Suppressor macrophage treated with lipopolysaccharide for 1 hour (primary cell): Measurements from ENCODE around the gene TEX29.

Experiments
- DNase-seq, 3 donors: peaks; one replicate each; pipeline ENCODE4 v3.0.0-alpha.2; 2020 to 2022

Gene TEX29

GRCh38 chr13:111322916-111323331 lies 2.5 kb downstream of the TEX29 start:
- DNase-seq: no peak

GRCh38 chr13:111323549-111323948 lies 3.1 kb downstream of the TEX29 start:
- no peak for DNase-seq

- no peak for DNase-seq
Measured at GRCh38 chr13:111323950-111324651, 3.7 kb downstream of the TEX29 start.

GRCh38 chr13:111324736-111325135 lies 4.3 kb downstream of the TEX29 start:
- no peak for DNase-seq

- no peak for DNase-seq
Measured at GRCh38 chr13:111325146-111325890, 4.9 kb downstream of the TEX29 start.

GRCh38 chr13:111325941-111326620 lies 5.6 kb downstream of the TEX29 start:
- no peak for DNase-seq

- no peak for DNase-seq
Measured at GRCh38 chr13:111326621-111326965, 6.2 kb downstream of the TEX29 start.

- no peak for DNase-seq
Measured at GRCh38 chr13:111326981-111327642, 6.7 kb downstream of the TEX29 start.

- DNase-seq: no peak
Measured at GRCh38 chr13:111327730-111328573, 7.5 kb downstream of the TEX29 start.

GRCh38 chr13:111328574-111329410 lies 8.3 kb downstream of the TEX29 start:
- no peak for DNase-seq

GRCh38 chr13:111329641-111330040 lies 9.2 kb downstream of the TEX29 start:
- no peak for DNase-seq

GRCh38 chr13:111330066-111330610 lies 9.7 kb downstream of the TEX29 start:
- no peak for DNase-seq

GRCh38 chr13:111335298-111335697 lies 14.9 kb downstream of the TEX29 start:
- DNase-seq: no peak

GRCh38 chr13:111336666-111337065 lies 16.2 kb downstream of the TEX29 start:
- no peak for DNase-seq

GRCh38 chr13:111337206-111337605 lies 16.8 kb downstream of the TEX29 start:
- no peak for DNase-seq

- no peak for DNase-seq
Measured at GRCh38 chr13:111337741-111338140, 17.3 kb downstream of the TEX29 start.

- no peak for DNase-seq
Measured at GRCh38 chr13:111338841-111339240, 18.4 kb downstream of the TEX29 start.

- DNase-seq: no peak
Measured at GRCh38 chr13:111339366-111340143, 19.1 kb downstream of the TEX29 start.

- no peak for DNase-seq
Measured at GRCh38 chr13:111341886-111342285, 21.4 kb downstream of the TEX29 start.

GRCh38 chr13:111342721-111343120 lies 22.3 kb downstream of the TEX29 start:
- DNase-seq: no peak
